GM21381 (cell line): ENCODE results near the gene BMP2K.

Experiments used
- ATAC-seq: cut with Tn5 transposase; IDR thresholded peaks from one replicate; pipeline ENCODE4 v1.9.1; 2021; ENCODE audit warnings: mild to moderate bottlenecking, moderate library complexity; ENCODE audit not compliant: unreplicated experiment

Gene BMP2K

DNA sequence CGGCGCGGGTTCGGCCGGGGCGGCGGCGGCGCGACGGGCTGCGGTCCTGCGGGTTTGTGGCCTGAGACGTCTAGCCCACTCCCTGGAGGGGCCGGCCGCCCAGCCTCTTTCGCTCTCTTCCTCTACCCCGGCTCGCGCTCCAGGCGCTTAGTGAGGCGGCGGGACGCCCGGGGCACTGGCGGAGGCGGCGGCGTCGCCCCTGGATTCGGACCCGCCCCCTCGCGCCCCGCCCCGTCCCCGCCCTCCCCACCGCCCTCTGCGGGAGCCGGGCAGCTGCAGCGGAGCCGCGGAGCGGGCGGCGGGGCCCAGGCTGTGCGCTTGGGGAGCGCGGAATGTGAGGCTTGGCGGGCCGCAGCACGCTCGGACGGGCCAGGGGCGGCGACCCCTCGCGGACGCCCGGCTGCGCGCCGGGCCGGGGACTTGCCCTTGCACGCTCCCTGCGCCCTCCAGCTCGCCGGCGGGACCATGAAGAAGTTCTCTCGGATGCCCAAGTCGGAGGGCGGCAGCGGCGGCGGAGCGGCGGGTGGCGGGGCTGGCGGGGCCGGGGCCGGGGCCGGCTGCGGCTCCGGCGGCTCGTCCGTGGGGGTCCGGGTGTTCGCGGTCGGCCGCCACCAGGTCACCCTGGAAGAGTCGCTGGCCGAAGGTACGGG, at the start of gene BMP2K:
Gene BMP2K, plus strand, starts transcription at position 272 of the 650 bp plus-strand sequence. Its CDS starts 194 bp downstream, at position 466.
- ATAC-seq, result peak; percentile 68

DNA sequence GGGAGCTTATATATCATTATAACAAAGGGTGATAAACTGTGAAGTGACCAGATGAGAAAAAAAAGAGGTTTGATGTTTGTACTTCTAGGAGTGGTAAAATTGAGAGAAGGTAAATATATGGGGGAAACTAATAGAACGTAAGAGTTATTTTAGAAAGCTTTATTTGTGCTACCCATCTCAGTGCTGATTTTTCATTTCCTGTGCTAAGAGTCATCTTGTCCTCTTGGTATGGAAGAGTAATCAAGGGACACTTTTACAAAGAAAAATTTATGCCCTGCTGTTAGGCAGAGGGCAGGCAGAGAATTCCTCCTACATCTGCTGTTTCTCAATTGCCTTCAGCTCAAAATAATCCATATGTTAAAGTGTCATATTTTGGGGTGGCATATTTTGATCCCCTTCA, 49.6 kb upstream of the BMP2K start:
- no peak for ATAC-seq

DNA sequence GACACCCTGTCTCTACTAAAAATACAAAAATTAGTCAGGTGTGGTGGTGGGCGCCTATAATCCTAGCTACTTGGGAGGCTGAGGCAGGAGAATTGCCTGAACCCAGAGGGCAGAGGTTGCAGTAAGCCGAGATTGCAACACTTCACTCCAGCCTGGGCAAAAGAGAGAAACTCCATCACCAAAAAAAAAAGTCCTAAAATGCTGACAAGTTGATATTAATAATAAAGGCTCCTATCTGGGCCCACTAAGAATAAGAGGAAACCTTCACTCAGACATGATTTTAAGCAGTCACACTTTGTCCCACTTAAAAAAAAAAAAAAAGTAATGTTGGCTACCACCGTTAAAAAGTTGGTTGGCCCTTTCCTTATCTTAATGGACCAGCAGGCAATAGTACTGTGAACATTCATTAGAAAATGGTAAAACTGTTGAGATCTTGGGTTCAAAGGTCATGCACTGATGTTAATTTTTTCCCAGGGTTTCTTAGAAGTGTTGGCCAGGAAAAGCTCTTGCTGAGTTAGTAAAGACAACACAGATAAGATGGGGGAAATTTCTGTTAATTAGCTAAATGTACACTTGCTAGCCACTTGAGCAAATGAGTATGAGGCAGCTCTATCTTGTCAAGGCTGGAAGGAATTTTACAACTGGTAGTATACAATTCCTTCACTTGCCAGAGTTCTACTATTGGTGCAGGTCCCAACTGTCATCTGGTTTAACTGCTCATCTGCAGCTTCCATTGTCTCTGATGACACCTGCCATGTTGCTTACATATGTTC, 43.6 kb upstream of the BMP2K start:
- ATAC-seq, result no peak

DNA sequence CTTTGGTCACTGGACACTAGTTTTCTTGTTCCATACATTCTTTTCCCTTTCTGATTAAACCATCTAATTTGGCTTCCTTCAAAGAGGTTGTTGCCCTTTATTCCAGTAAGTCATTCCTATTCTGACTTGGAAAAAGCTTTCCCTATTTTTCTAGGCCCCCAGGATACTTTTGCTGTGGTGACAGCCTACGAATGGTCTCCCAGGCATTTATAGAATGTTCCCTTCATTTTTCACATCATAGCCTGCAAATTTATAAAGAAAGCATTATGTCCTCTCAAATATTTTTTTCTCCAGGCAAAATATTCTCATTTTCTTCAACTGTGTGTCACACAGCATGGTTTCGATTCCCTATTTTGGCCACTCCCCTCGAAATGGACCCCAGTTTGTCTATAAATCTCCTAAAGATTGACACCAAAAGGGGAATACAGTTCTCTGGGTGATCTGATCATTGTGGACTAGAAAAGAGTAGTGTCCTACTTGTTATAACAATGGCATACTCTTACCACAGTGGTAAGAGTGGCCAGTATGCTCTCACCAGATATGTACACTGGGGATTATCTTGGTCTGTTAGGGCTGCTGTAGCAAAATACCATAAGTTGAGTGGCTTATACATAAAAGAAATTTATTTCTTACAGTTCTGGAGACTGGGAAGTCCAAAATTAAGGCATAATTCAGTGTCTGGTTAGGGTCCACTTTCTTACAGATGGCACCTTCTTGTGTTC, 41.5 kb upstream of the BMP2K start:
- ATAC-seq, result no peak

DNA sequence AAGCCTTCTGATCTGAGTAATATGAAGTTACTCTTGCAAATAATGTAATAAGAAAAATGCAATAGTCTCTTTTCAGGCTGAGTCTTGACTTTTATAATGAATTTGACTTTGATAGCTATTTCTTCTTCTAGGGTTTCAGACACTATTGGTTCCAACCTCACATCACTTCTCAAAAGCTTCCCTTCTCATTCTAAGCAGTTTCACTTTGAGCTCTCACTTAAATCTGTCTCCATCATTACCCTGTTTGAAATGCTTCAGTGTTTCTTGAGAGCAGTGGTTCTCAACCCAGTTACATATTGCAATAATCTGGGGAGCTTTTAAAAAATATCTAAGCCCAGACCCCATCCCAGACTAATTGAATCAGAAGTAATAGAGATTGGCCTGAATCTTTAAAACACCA, 40.5 kb upstream of the BMP2K start:
- peak; percentile 65 for ATAC-seq

DNA sequence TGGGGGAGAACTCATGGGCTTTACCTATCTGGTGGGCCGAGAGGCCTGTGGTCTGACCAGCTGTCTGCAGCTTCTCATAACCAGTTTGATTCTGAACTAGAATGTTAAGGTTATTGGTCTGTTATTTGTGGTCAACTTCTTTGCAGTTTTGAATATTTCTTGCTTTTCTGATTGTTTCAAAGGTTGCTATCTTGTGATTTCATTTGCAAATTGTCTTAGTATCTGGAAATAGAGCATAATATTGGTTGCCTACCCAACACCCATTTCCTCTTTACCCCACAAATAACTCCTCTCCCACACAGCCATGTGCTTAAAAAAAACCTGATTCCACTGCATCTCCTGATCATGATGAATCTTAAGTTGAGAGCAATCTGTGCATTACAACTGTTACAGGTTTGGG, 39.1 kb upstream of the BMP2K start:
- peak; percentile 39 for ATAC-seq

DNA sequence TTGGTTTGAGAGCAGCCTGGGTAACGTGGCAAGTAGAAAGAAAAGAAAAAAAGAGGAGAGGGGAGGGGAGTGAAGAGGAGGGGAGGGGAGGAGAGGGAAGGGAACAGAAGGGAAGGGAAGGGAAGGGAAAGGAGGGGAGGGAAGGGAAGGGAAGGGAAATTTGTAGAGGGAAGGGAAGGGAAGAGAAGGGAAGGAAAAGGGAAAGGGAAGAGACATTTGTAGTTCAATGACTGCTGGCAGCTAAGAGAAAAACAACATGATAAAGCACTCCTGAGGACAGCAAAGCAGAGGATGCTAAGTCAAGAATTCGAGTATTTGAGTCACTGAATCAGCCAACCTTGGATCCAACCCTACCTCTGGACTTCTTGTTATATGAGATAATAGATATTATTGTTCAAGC, 38.2 kb upstream of the BMP2K start:
- ATAC-seq, result no peak

DNA sequence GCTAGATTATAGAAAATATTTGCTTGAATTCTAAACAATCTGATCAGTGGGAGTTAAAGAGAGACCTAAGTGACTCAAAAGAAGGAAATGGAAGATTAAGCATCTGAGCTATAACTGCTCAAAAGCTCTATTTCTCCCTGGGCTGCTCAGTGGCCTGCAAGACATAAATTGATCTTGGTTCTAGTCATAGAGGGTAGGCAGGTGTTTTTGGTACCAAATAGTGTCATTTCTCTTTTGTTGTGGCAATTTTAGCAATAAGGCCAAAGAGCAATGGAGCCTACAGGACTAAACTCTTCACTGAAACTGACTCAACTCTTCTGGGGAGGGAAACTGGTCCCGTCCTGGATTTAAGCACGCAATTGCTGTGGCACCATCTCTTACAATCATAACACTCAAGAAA, 33.9 kb upstream of the BMP2K start:
- no peak for ATAC-seq

DNA sequence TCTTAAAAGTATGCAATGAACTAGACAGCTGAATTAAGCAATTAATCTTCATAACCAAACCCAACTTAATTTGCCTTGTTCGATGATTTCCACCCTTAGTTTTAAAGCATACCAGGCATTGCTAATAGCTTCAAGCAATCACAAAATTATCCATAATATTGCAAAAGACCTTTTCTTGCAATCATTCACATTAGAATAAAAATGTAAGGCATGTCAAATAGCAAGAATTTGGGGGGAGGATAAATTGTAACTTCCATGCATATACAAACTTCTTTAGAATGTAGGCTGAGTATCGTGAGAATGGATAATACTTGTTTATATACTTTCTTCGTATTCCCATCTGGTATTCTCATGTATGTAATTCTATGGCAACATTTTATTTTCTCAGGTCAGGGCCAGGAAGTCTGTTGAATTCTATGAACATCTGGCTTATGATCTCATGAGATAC, 28.7 kb upstream of the BMP2K start:
- ATAC-seq, result no peak

DNA sequence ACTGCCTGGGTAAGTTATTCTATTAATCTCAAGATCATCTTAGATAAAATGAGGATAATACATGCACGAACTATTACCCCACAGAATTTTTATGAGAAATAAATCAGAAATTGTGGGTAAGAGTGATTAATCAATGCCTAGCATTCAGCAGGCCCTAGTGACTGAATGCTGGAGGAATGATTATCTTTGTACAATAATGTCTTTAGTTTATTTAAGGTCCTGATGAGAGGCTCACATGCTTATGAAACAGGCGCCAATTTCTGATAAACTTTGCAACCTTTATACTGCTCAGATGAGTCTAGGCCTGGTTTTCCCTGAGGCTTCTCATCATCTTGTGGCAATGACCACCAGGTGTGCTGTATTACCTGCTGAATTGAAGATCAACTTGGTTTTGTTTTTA, 27.8 kb upstream of the BMP2K start:
- ATAC-seq, result no peak

DNA sequence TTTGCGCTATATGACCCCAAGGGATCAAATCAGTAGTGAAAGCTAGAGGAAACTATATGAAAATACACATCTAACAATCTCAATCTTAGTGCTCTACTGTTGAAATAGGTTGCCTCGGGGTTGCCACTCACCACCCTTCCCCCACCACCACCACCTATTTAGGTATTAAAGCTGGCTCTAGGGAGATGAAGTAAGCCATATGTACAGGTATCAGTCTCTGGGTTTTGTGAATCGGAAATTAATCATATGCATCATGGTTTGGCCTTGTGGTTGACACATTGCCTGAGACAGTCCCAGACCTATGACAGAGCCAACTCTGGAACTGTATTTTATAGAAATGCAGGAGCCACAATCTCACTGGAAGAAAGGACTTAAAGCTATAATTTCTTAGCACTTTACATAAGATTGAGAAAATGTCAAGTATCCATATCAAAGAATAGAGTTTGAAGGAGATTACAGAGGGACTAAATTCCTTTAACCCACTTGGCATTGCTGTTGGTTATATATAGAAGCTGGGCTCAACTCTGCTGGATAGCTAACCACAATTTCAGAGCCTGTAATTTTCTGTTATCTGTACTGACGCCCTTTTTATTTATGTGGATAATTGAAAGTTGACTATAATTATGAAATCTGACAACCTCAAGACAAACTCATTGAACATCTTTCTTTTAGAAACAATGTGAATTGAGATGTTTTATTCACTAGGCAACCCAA, 26.7 kb upstream of the BMP2K start:
- peak; percentile 52 for ATAC-seq

DNA sequence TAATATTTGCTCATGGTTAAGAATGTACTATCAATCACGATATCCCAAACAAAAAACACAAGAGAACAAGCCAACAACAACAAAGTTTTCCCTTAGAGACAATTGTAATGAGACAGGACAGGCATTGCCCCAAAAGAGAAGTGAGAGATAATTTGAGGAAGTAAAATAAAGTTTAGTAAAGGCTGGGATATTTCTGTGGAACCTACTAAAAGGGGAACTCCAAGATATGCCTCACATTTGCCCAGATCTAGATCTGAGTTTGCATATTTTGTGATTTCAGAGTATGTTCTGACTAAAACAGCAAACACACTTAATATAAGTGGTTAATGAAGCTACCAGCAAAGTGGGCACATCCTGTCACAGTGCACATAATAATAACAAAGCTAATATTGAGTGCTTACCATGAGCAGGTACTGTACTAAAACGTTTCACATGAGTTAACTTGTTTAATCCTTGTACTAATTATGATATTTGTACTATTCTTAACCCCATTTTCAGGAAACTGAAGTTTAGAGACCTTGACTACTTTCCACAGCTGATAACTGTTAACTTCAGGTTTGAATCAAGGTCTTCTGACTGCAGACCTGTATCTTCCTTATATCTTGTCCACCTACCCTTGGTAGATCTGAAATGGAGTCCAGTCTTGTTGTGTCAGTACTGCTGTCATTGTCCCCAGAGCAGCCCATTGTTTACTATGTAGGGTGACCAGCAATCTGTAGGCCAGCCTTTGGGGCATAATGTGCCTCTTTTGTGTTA, 26.0 kb upstream of the BMP2K start:
- ATAC-seq, result peak; percentile 90

DNA sequence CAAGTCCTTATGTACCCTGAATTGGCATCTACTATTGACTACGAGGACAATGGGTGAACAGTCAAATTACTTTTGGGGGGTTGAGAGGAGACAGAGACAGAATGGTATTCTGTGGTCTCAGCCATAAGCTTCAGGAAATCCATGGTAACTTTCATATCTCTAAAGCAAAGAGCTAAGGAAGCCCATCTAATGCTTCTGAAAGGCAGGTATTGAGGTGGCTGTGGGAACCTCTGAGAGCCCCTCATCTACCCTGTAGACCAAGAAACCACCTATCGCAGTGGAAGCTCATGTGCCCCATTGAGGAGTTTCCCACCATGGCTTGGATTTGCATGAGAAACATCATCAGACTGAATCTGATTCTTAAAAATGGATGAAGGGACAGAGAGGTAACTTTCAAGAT, 23.1 kb upstream of the BMP2K start:
- no peak for ATAC-seq

DNA sequence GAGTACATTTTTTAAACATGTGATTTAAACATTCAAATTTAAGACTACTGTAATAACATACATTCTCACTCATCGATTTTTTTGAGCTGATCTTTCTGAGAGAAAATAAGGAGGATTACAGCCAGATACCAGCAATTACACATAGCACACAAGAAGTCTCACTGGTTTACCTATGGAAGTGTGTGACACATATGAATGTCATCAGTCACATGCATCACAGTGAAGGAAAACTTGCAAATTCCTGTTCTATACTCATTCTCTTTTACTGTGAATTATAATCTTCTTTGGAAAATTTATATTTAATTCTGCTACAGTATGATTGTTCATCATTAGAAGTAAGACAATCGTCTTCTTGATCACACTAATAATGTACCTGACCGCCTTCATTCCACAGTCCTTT, 21.3 kb upstream of the BMP2K start:
- no peak for ATAC-seq

DNA sequence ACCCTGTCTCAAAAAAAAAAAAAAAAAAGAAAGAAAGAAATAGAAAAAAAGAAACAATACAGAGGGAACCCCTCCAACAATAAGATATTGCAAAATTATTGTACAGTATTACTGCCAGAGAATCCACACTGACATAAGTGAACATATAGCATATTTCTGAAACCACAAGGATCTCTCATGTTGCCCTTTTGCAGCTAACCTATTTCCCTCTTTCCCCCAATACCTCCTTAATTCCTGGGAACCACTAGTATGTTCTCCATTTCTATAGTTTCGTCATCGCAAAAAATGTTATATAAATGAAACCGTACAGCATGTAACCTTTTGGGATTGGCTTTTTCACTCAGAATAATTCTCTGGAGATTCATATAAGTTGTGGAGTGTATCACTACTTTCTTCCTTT, 20.0 kb upstream of the BMP2K start:
- no peak for ATAC-seq

DNA sequence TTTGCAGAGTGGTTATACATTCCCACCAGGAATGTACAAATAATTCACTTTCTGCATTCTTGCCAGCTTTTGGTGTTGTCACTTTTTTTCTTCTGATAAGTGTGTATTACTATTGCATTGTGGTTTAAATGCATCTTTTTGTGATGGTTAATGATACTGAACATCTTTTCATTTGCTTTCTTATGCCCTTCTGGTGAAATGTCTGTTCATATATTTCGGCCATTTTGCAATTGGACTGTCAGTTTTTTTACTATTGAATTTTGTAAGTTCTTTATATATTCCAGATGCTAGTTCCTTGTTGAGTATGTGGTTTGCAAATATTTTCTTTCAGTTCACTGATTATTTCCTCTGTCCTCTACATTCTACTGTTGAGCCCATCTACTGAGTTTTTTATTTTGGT, 19.4 kb upstream of the BMP2K start:
- no peak for ATAC-seq

DNA sequence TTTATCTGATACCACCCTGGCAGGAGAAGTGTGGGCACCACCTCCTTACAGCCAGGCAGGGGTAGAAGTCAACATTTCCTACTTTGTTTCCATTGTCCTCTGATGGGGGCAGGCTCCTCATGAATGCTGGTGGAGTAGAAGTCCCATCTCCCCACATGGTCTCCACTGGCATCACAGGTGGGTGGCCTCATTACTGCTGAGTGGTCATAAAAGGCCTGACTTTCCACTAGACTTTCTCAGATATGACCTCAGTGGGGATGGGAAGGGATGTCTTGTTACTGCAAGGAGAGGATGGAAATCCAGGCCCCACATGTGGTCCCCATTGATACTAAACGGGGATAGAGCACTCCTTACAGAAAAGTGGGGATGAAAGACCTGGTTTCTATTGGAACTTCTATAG, 18.6 kb upstream of the BMP2K start:
- no peak for ATAC-seq

DNA sequence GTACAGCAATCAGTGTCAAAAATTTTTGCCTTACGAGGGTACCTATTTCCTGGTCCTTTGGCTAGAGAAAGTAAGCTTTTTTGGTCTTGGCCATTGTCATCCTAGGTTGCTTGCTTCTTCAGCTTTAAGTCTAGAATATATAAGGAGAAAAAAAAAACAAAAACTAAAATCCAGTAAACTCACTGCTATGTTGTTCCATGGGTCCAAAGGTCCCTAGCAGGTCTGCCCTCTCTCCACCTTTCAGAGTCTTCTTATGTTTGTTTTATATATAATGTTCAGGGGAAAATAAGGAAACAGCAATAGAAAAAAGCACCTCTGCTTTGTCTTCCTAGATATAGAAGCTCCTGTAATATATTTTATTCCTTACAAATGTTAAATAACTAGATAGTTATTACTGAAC, 18.1 kb upstream of the BMP2K start:
- ATAC-seq, result no peak

DNA sequence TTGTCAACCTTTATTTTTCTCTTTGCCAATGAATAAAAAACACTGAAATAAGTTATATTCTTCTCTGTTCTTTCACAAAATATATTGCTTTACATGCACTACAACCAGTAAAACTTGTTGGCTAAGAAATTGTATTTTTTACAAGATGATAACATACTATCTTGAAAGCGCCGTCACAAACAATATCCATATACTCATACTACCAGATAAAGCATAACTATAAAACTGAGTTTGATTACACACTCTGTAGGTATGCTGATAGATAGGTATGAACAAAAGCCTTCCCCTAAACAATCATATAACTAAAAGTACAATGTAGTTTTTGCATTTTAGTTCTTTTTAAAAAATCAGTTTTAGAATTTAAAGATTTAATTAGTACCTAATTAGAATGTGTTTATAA, 13.6 kb upstream of the BMP2K start:
- no peak for ATAC-seq

DNA sequence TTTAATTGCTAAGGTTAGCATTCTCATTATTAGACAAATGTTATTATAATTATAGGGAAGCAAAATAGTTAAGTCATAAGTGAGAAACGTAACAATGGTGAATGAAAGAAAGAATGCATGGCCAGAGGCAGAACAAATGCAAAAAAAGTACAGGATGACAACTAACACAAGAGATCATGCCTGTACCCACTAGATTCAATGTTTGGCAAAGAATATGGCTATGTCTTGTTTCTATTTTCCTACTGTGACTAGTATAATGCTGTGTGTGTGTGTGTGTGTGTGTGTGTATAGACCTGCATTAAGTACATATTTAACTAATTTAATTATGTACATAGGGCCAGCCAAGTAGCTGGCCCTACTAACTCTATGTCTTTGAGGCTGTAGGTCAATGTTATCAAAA, 12.9 kb upstream of the BMP2K start:
- no peak for ATAC-seq
